OCI-LY3 (cell line): ENCODE measurements around the gene GIN1.

Source experiments
- H2AFZ ChIP-seq: fragments of 200-600, 300-600 bp; shearing (Covaris generic); 2 replicates; pipeline ENCODE4 v1.6.0; 2014; ENCODE audit warnings: antibody characterized with exemption, low read depth, low read length
- H3K27ac ChIP-seq: fragments of 200-600, 300-600 bp; sonication (generic); 2 replicates; pipeline ENCODE4 v1.5.1; 2014; ENCODE audit warnings: mild to moderate bottlenecking, low read length, moderate library complexity, mixed read lengths
- H3K27me3 ChIP-seq: fragments of 200-600, 300-600 bp; sonication (generic); 2 replicates; pipeline ENCODE4 v1.6.1; 2014; ENCODE audit warnings: low read depth, low read length, mixed read lengths
- H3K36me3 ChIP-seq: fragments of 200-600, 300-600 bp; sonication (generic); replicated peaks from 2 replicates; pipeline ENCODE3; 2014; ENCODE audit warnings: low read depth, low read length, mixed read lengths
- H3K4me1 ChIP-seq: fragments of 300-600, 200-600 bp; sonication (generic); 2 replicates; pipeline ENCODE4 v1.6.1; 2014; ENCODE audit warnings: low read length, mixed read lengths
- H3K4me2 ChIP-seq: fragments of 200-600, 300-600 bp; sonication (generic); 2 replicates; pipeline ENCODE4 v1.6.1; 2014; ENCODE audit warnings: low read length, mixed read lengths
- H3K4me3 ChIP-seq: fragments of 300-600, 200-600 bp; sonication (generic); 2 replicates; pipeline ENCODE4 v1.5.1; 2014; ENCODE audit warnings: antibody characterized with exemption, mild to moderate bottlenecking, low read length, moderate library complexity
- H3K79me2 ChIP-seq: fragments of 300-600, 200-600 bp; shearing (Covaris generic); 2 replicates; pipeline ENCODE4 v1.6.1; 2014; ENCODE audit warnings: mild to moderate bottlenecking, low read length, mixed read lengths
- H3K9ac ChIP-seq: fragments of 300-600, 200-600 bp; shearing (Covaris generic); 2 replicates; pipeline ENCODE4 v1.6.0; 2014; ENCODE audit warnings: mild to moderate bottlenecking, low read length, moderate library complexity
- H3K9me3 ChIP-seq: fragments of 200-600, 300-600 bp; shearing (Covaris generic); 2 replicates; pipeline ENCODE4 v1.6.1; 2014; ENCODE audit warnings: low read length, mixed read lengths; ENCODE audit not compliant: insufficient read depth
- H4K20me1 ChIP-seq: fragments of 200-600, 300-600 bp; sonication (generic); 2 replicates; pipeline ENCODE4 v1.6.1; 2016; ENCODE audit warnings: low read length, mixed read lengths; ENCODE audit not compliant: insufficient read depth
- CTCF ChIP-seq: fragments of 200-600, 300-600 bp; sonication (generic); IDR thresholded peaks from 2 replicates; pipeline ENCODE4 v1.5.1; 2014; ENCODE audit warnings: antibody characterized with exemption, low read length, low read depth
- EZH2phosphoT487 ChIP-seq: fragments of 200-600 bp; shearing (Covaris generic); IDR thresholded peaks from 2 replicates; pipeline ENCODE4 v1.6.1; 2018; ENCODE audit warnings: antibody characterized with exemption, mixed run types, low read depth

The GIN1 gene

GRCh38 chr5:103119070-103119764 is 721 bp downstream of the GIN1 start:
- Histone ChIP-seq H3K79me2 (peaks cover 68% of the 10 kb centered on the region), H3K4me3 (peak overlapping the region; percentile 98), H3K36me3 (no peaks in the 10 kb centered on the region), H3K9ac (peak overlapping the region; percentile 97), H3K27ac (peak overlapping the region; percentile 97), H3K4me1 (peaks cover 19% of the 10 kb centered on the region), H4K20me1 (no peaks in the 10 kb centered on the region), H3K9me3 (no peaks in the 10 kb centered on the region), H3K27me3 (no peaks in the 10 kb centered on the region), H3K4me2 (peak overlapping the region; percentile 95), H2AFZ (peak overlapping the region; percentile 81)
- no peak for TF ChIP-seq CTCF
- no peak for TF ChIP-seq EZH2phosphoT487

GRCh38 chr5:103117471-103117991 is 2.4 kb downstream of the GIN1 start:
- TF ChIP-seq CTCF (no peak), EZH2phosphoT487 (no peak)
- H3K27me3 ChIP-seq: no peaks in the 10 kb centered on the region
- H3K4me3 ChIP-seq: peak overlapping the region; percentile 98
- H3K79me2 ChIP-seq: peaks cover 55% of the 10 kb centered on the region
- no peaks in the 10 kb centered on the region for H3K36me3 ChIP-seq
- H3K4me1 ChIP-seq: peaks cover 19% of the 10 kb centered on the region
- peak overlapping the region; percentile 95 for H3K4me2 ChIP-seq
- peak overlapping the region; percentile 97; the same call in 1 of the 2 replicates for H3K27ac ChIP-seq
- H3K9me3 ChIP-seq: no peaks in the 10 kb centered on the region
- H3K9ac ChIP-seq: peak overlapping the region; percentile 97; the same call in 1 of the 2 replicates
- no peaks in the 10 kb centered on the region for H4K20me1 ChIP-seq
- H2AFZ ChIP-seq: no peak overlapping the region

- H2AFZ ChIP-seq: no peak overlapping the region
- no peaks in the 10 kb centered on the region for H3K36me3 ChIP-seq
- no peaks in the 10 kb centered on the region for H3K9me3 ChIP-seq
- H3K4me1 ChIP-seq: peaks cover 9% of the 10 kb centered on the region; the same call in 1 of the 2 replicates
- no peaks in the 10 kb centered on the region for H3K27me3 ChIP-seq
- no peak overlapping the region for H3K9ac ChIP-seq
- TF ChIP-seq EZH2phosphoT487: no peak
- no peak for TF ChIP-seq CTCF
- no peak overlapping the region for H3K27ac ChIP-seq
- H3K79me2 ChIP-seq: peaks cover 31% of the 10 kb centered on the region
- H3K4me2 ChIP-seq: no peak overlapping the region
- no peaks in the 10 kb centered on the region for H4K20me1 ChIP-seq
- no peak overlapping the region for H3K4me3 ChIP-seq
These were observed 5.5 kb downstream of the GIN1 start for GRCh38 chr5:103114440-103114839.

GRCh38 chr5:103112910-103113309 is 7.0 kb downstream of the GIN1 start:
- H3K9ac ChIP-seq: no peak overlapping the region
- H3K79me2 ChIP-seq: peaks cover 22% of the 10 kb centered on the region
- no peak overlapping the region for H3K4me3 ChIP-seq
- H3K27ac ChIP-seq: no peak overlapping the region
- no peaks in the 10 kb centered on the region for H4K20me1 ChIP-seq
- TF ChIP-seq CTCF (no peak), EZH2phosphoT487 (no peak)
- H3K9me3 ChIP-seq: no peaks in the 10 kb centered on the region
- no peaks in the 10 kb centered on the region for H3K36me3 ChIP-seq
- H3K4me1 ChIP-seq: peaks cover 6% of the 10 kb centered on the region; the same call in 1 of the 2 replicates
- H3K27me3 ChIP-seq: no peaks in the 10 kb centered on the region
- H3K4me2 ChIP-seq: no peak overlapping the region
- no peak overlapping the region for H2AFZ ChIP-seq
